ENCODE data around the gene DUSP10. TPM values are rescaled to one million over a fixed set of nuclear protein-coding genes. Genes with fewer than 3 reads are reported as not detected.

Gene DUSP10
- total and polyA plus RNA-seq, 2 of the 13 experiments (the other 11 are each of a cell fraction or from before 2014, with no cell fraction given): 2.1 to 4.4 TPM

GRCh38 chr1:221712776-221713431 lies 29.0 kb downstream of the DUSP10 start:
- in situ Hi-C loops (cut with HindIII; ENCODE audit: extremely low pct_ligation_motif_present, low pct_unique_long_range_greater_than_20kb): no loop called here
- TF ChIP-seq ZNF740 (CRISPR knock-in tag; IDR thresholded peaks at IDR 0.05): no peak
- TF ChIP-seq NR2C2 (CRISPR knock-in tag; IDR thresholded peaks at IDR 0.05; ENCODE audit: borderline replicate concordance): no peak
- H3K9me3 ChIP-seq (ENCODE audit: low read length): no peaks in the 10 kb centered on the region
- no TSS peak for BruUV-seq (replicated peaks)
- H3K4me3 ChIP-seq (replicated peaks in 1 of 3; ENCODE audit: insufficient read depth in 1 of 3, low read depth in 2 of 3, low read length in 3 of 3): no peak overlapping the region
- H3K27ac ChIP-seq (ENCODE audit: extremely low read length, insufficient read depth, low read length): no peak overlapping the region
- no peak overlapping the region for H2AFZ ChIP-seq (ENCODE audit: low read length)
- no peak for FAIRE-seq
- no peaks in the 10 kb centered on the region for H3K36me3 ChIP-seq (replicated peaks in 1 of 2; ENCODE audit: control insufficient read depth in 1 of 2, insufficient read depth in 2 of 2, low read length in 2 of 2)
- no peaks in the 10 kb centered on the region for H3K27me3 ChIP-seq (ENCODE audit: control insufficient read depth in 1 of 2, insufficient read depth in 2 of 2, low read length in 2 of 2)
- ChIA-PET POLR2A (interaction anchor here (1.1 kb wide), 1 partner anchor 29 kb away, joined by 3 read pairs; the partner anchor contains the start of gene DUSP10), CTCF (ENCODE audit: low intra/inter-chr PET ratio, low total read pairs) (no interaction called here)
- H4K20me1 ChIP-seq (ENCODE audit: insufficient read depth, low read length): no peaks in the 10 kb centered on the region
- no peak overlapping the region for H3K4me2 ChIP-seq (ENCODE audit: low read depth, low read length)
- no peak overlapping the region for H3K9ac ChIP-seq (ENCODE audit: insufficient read depth, low read depth, low read length)
- no peak for DNase-seq (ENCODE audit: low spot score)
- peaks cover 94% of the 10 kb centered on the region for H3K4me1 ChIP-seq (ENCODE audit: insufficient read depth, low read length)
- no peak for ATAC-seq
- 96% methylated on average over 3 of the region's 3 CpGs for WGBS (ENCODE audit: low lambda C conversion rate)
- intact Hi-C loops (cut with micrococcal nuclease; ENCODE audit: unreplicated experiment): no loop called here
- H3K79me2 ChIP-seq (ENCODE audit: insufficient read depth, low read length): peaks cover 5% of the 10 kb centered on the region

- no peak for ATAC-seq
- no peak for TF ChIP-seq ZBTB1 (CRISPR knock-in tag; IDR thresholded peaks at IDR 0.05; ENCODE audit: borderline replicate concordance)
- no peak for TF ChIP-seq ZNF460 (CRISPR knock-in tag; IDR thresholded peaks at IDR 0.05; ENCODE audit: borderline replicate concordance)
- TF ChIP-seq ZC3H4 (CRISPR knock-in tag; IDR thresholded peaks at IDR 0.05; ENCODE audit: borderline replicate concordance): no peak
- TF ChIP-seq ZKSCAN1 (IDR thresholded peaks at IDR 0.05; ENCODE audit: low read length): no peak
- TF ChIP-seq SNAI1 (CRISPR knock-in tag; IDR thresholded peaks at IDR 0.05; ENCODE audit: borderline replicate concordance): no peak
- TF ChIP-seq HNF1A (IDR thresholded peaks at IDR 0.05; ENCODE audit: low read depth): no peak
- TF ChIP-seq HNF1A (CRISPR knock-in tag; IDR thresholded peaks at IDR 0.05; ENCODE audit: borderline replicate concordance): no peak
- TF ChIP-seq ZFYVE20 (CRISPR knock-in tag; IDR thresholded peaks at IDR 0.05; ENCODE audit: borderline replicate concordance, low read depth): no peak
- no peak for TF ChIP-seq AKAP8 (CRISPR knock-in tag; IDR thresholded peaks at IDR 0.05)
- TF ChIP-seq ZNF777 (CRISPR knock-in tag; IDR thresholded peaks at IDR 0.05): no peak
- no peak for TF ChIP-seq ZKSCAN5 (CRISPR knock-in tag; IDR thresholded peaks at IDR 0.05)
- no peak for TF ChIP-seq KLF11 (CRISPR knock-in tag; IDR thresholded peaks at IDR 0.05)
- no peak overlapping the region for H3K4me3 ChIP-seq (replicated peaks in 1 of 3; ENCODE audit: insufficient read depth in 1 of 3, low read depth in 2 of 3, low read length in 3 of 3)
- BruUV-seq (replicated peaks): no TSS peak
- H3K27ac ChIP-seq (ENCODE audit: extremely low read length, insufficient read depth, low read length): no peak overlapping the region
- 67% methylated on average over 1 of the region's 1 CpG for WGBS (ENCODE audit: low lambda C conversion rate)
- H3K9me3 ChIP-seq (ENCODE audit: low read length): no peaks in the 10 kb centered on the region
- peaks cover 89% of the 10 kb centered on the region for H3K4me1 ChIP-seq (ENCODE audit: insufficient read depth, low read length)
- ChIA-PET CTCF (ENCODE audit: low intra/inter-chr PET ratio, low total read pairs) (no interaction called here), POLR2A (interaction anchor here (3.7 kb wide), 1 partner anchor 30 kb away, joined by 20 read pairs; the partner anchor contains the start of gene DUSP10)
- no peaks in the 10 kb centered on the region for H4K20me1 ChIP-seq (ENCODE audit: insufficient read depth, low read length)
- in situ Hi-C loops (cut with HindIII; ENCODE audit: extremely low pct_ligation_motif_present, low pct_unique_long_range_greater_than_20kb) (no loop called here), intact Hi-C loops (cut with micrococcal nuclease; ENCODE audit: unreplicated experiment) (no loop called here)
- H3K79me2 ChIP-seq (ENCODE audit: insufficient read depth, low read length): peaks cover 5% of the 10 kb centered on the region
- FAIRE-seq: no peak
- no peak for DNase-seq (ENCODE audit: low spot score)
- no peaks in the 10 kb centered on the region for H3K27me3 ChIP-seq (ENCODE audit: control insufficient read depth in 1 of 2, insufficient read depth in 2 of 2, low read length in 2 of 2)
- no peak overlapping the region for H3K4me2 ChIP-seq (ENCODE audit: low read depth, low read length)
- H2AFZ ChIP-seq (ENCODE audit: low read length): no peak overlapping the region
- no peak overlapping the region for H3K9ac ChIP-seq (ENCODE audit: insufficient read depth, low read depth, low read length)
- H3K36me3 ChIP-seq (replicated peaks in 1 of 2; ENCODE audit: control insufficient read depth in 1 of 2, insufficient read depth in 2 of 2, low read length in 2 of 2): no peaks in the 10 kb centered on the region
These were observed 29.6 kb downstream of the DUSP10 start for GRCh38 chr1:221712198-221712684.
